ENCODE data around the gene INSIG1.

The INSIG1 gene

GRCh38 chr7:155305231-155305904, 7.7 kb downstream of the INSIG1 start:
- no peak for DNase-seq

DNA sequence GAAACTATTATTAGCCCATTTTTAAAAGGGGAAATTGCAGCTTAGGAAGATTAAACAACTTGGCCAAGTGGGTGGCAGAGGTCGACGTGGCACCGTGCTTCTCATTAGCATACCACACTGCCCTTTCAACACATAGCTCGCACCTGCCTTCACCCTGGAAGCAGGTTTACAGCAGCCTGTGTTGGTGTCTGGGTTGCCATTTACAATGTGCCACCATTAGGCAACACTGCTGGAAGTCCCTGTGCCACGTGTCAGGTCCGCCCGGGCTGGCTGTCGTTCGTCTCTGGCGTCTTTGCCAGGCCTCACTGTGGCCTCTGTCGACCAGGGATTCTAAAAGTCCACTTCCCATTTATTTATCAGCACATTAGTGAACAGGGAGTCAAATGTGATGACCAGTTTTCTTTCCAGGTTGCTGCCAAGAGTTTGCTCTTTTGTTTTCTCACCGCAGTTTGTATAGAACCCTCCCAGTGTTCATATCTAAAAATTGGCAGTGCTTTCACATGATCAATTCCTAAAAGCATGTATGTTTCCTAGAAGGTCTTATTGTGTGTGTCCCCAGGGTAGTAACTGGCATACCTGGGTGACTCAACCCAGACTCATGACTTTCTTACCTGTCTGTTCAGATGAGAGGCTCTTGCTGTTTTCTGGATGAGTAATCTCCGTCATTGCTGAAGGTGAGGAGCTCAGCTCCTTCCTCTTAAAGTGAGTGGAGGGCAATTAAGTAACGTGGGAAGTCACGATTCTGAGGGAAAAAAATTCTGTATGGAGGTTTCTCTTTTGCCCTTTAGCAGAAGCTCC, 9.2 kb downstream of the INSIG1 start:
- no peak for DNase-seq

DNA sequence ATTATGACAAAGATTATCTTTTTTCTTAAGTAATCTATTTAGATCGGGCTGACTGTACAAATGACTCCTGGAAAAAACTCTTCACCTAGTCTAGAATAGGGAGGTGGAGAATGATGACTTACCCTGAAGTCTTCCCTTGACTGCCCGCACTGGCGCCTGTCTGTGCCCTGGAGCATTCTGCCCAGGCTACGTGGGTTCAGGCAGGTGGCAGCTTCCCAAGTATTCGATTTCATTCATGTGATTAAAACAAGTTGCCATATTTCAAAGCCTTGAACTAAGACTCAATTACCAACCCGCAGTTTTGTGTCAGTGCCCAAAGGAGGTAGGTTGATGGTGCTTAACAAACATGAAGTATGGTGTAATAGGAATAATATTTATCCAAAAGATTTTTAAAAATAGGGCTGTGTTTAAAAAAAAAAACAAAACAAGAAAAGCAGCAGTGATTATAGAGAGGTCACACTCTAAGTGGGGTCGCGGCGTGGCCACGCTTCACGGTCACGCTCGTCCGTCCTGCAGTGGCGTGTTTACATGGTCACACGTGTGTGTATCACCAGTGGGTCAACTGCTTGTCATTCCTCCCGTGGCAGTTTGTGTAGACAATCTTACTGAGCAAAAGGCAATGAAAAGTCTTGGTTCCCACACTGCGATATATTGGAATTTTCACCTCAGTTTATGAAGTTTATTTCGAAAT, 10.8 kb downstream of the INSIG1 start:
- DNase-seq: no peak

GRCh38 chr7:155309021-155309338, 11.3 kb downstream of the INSIG1 start:
- DNase-seq: no peak

DNA sequence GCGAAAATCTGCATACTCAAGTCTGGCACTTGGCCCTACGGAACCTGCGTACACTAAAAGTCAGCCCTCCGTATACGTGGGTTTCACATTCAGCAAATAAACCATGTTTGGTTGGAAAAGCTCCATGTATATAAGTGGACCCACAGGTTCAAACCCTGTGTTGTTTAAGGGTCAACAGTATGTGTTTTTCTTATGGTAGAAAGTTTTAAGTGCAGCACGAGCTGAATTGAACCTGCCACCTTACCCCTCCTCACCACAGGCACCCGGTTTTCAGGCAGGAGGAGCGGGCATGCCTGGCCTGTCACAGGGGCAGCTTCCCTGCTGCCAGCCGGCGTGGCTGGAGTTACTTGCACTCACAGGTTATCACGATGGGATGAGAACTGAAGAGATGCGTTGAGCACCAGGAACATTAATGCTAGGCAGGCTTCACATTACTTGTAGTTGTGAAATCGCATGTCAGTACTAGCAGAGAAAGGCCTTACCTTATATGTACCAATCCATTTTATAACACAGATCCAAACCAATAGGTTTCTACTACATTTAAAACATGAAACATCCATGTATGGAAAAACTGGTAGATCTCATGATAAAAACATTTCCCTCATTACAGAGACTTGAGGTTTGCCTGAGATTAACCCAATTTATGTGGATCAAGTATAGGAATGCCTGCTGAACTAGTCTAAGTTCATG, 12.9 kb downstream of the INSIG1 start:
- DNase-seq: no peak

GRCh38 chr7:155311826-155312537, 14.3 kb downstream of the INSIG1 start:
- no peak for DNase-seq

GRCh38 chr7:155312633-155313032, 15.0 kb downstream of the INSIG1 start:
- DNase-seq: no peak

- no peak for DNase-seq
These were observed 15.4 kb downstream of the INSIG1 start for GRCh38 chr7:155313096-155313495.

- DNase-seq: no peak
These were observed 18.3 kb downstream of the INSIG1 start for GRCh38 chr7:155315977-155316376.

GRCh38 chr7:155316427-155317113, 18.9 kb downstream of the INSIG1 start:
- DNase-seq: no peak

- DNase-seq: no peak
These were observed 19.4 kb downstream of the INSIG1 start for GRCh38 chr7:155317114-155317434.

- DNase-seq: no peak
These were observed 20.6 kb downstream of the INSIG1 start for GRCh38 chr7:155318245-155318644.

GRCh38 chr7:155322530-155322929, 24.9 kb downstream of the INSIG1 start:
- no peak for DNase-seq

GRCh38 chr7:155323001-155323638, 25.4 kb downstream of the INSIG1 start:
- DNase-seq: no peak

- no peak for DNase-seq
These were observed 26.6 kb downstream of the INSIG1 start for GRCh38 chr7:155324012-155324917.

GRCh38 chr7:155324918-155325235, 27.2 kb downstream of the INSIG1 start:
- DNase-seq: no peak

GRCh38 chr7:155326385-155326784, 28.7 kb downstream of the INSIG1 start:
- no peak for DNase-seq

GRCh38 chr7:155327590-155328320, 30.1 kb downstream of the INSIG1 start:
- no peak for DNase-seq

DNA sequence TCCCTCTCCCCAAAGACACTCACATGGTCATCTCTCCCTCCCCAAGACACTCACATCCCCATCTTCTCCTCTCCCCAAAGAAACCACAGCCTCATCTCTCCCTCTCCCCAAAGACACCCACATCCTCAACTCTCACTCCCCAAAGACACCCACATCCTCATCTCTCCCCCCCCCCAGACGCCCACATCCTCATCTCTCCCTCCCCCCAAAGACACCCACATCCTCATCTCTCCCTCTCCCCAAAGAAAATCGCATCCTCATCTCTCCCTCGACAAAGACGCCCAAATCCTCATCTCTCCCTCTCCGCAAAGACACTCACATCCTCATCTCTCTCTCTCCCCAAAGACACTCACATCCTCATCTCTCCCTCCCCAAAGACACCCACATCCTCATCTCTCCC, 31.5 kb downstream of the INSIG1 start:
- no peak for DNase-seq

DNA sequence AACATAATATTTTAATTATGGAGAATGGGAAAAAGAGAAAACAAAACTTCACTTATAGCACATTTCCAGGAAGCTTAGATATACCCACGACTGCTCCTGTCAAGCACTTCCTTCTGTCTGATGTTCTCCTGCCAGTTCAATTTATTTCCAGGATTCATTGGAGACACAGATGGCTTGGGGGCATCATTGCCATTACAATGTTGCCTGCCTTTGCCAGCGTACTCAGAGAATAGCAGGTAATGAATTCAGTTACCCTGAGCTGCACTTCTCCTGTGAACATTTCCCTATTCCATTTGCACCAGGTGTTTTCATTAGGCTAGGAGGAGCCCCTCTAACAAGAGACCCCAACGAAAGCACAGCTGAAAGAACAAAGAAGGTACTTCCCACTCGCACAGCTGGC, 33.7 kb downstream of the INSIG1 start:
- no peak for DNase-seq

Data from NCI-H1436 (cell line).